K562 (cell line): ENCODE results near the gene SLC28A3. TPM values are rescaled to one million over a fixed set of nuclear protein-coding genes. Genes with fewer than 3 reads are reported as not detected.
A peak's percentile ranks its signal among the peaks of the same experiment; 100 is the strongest.

Experiments used
- ATAC-seq: fragments of 200-7000 bp; cut with Tn5 transposase; 3 replicates; pipeline ENCODE4 v1.9.1; 2020; ENCODE audit warnings: moderate library complexity
- BruUV-seq: library from RNA; stranded (reverse); fragments of 400-500 nt; replicated peaks from 2 replicates; lab custom pipeline; 2021; lab: Mats Ljungman, UMichigan
- CTCF ChIA-PET: fragments of 300-600 bp; formaldehyde crosslinking; extraction: SDS; loops from one replicate; lab custom pipeline; 2021; ENCODE audit warnings: low intra/inter-chr PET ratio; lab: Yijun Ruan, JAX
- POLR2A ChIA-PET: fragments of 300-600, 350-650 bp; sonication (Branson Sonifier 250); formaldehyde crosslinking; extraction: SDS; loops from one replicate; lab custom pipeline; 2021; ENCODE audit warnings: antibody characterized with exemption, inconsistent platforms; lab: Yijun Ruan, JAX
- DNase-seq, 4 experiments: peaks; one replicate each; pipeline versions ENCODE4 v3.0.0 to v3.0.0-alpha.2; 2011 to 2018; ENCODE audit warnings: low spot score in 3 of 4, mixed read lengths in 3 of 4; ENCODE audit errors: extremely low read depth in 1 of 4
- FAIRE-seq: peaks from 2 replicates; lab custom pipeline; 2011; peaks lifted over from hg19 to GRCh38; lab: Jason Lieb, UNC
- H2AFZ ChIP-seq: 2 replicates; pipeline ENCODE4 v1.6.0; 2011; ENCODE audit warnings: low read depth, low read length, control low read depth, inconsistent platforms
- H3K27ac ChIP-seq: fragments of 200-600 bp; 3 replicates; pipeline ENCODE4 v1.8.0; 2011; ENCODE audit warnings: low read depth, mild to moderate bottlenecking, control low read depth, inconsistent platforms, low read length, moderate library complexity, mixed read lengths; ENCODE audit errors: extremely low read depth
- H3K27me3 ChIP-seq, 2 experiments: fragments of 300-600 bp in 1 of 2; 2 replicates in 1 of 2; 3 replicates in 1 of 2; pipeline versions ENCODE4 v1.6.0 to v1.8.0; 2011; ENCODE audit warnings: inconsistent platforms in 2 of 2, low read length in 2 of 2, mild to moderate bottlenecking in 1 of 2, mixed read lengths in 1 of 2, moderate library complexity in 1 of 2; ENCODE audit not compliant: control insufficient read depth in 2 of 2, insufficient read depth in 2 of 2
- H3K36me3 ChIP-seq: fragments of 300-600 bp; 3 replicates; pipeline ENCODE4 v1.8.0; 2011; ENCODE audit warnings: mild to moderate bottlenecking, low read length, inconsistent platforms; ENCODE audit not compliant: control insufficient read depth, insufficient read depth
- H3K4me1 ChIP-seq, 2 experiments: fragments of 200-600 bp in 1 of 2; replicated peaks in 1 of 2; 2 replicates in 1 of 2; 3 replicates in 1 of 2; pipeline versions ENCODE4 v1.5.1 to v1.8.0; 2011; ENCODE audit warnings: inconsistent platforms in 2 of 2, low read length in 2 of 2, mild to moderate bottlenecking in 1 of 2, mixed read lengths in 1 of 2, moderate library complexity in 1 of 2; ENCODE audit not compliant: control insufficient read depth in 2 of 2, insufficient read depth in 2 of 2
- H3K4me2 ChIP-seq: 2 replicates; pipeline ENCODE4 v1.6.1; 2011; ENCODE audit warnings: low read length, control low read depth, inconsistent platforms, mixed read lengths; ENCODE audit not compliant: insufficient read depth
- H3K4me3 ChIP-seq: fragments of 200-600 bp; sonication (generic), shearing (Covaris generic); 2 replicates; pipeline ENCODE4 v1.5.1; 2016; ENCODE audit warnings: control low read depth, inconsistent platforms
- H3K79me2 ChIP-seq: fragments of 200-600 bp; 3 replicates; pipeline ENCODE4 v1.8.0; 2011; ENCODE audit warnings: low read length, inconsistent platforms; ENCODE audit not compliant: control insufficient read depth, insufficient read depth
- H3K9ac ChIP-seq, 2 experiments: 2 replicates each; pipeline versions ENCODE4 v1.6.0 to v1.6.1; 2011; ENCODE audit warnings: low read depth in 2 of 2, low read length in 2 of 2, control low read depth in 1 of 2, inconsistent platforms in 1 of 2, mild to moderate bottlenecking in 1 of 2, mixed read lengths in 1 of 2; ENCODE audit not compliant: insufficient read depth in 1 of 2
- H3K9me1 ChIP-seq: one replicate; pipeline ENCODE4 v1.6.0; 2011; ENCODE audit warnings: inconsistent platforms, mild to moderate bottlenecking, low read length, moderate library complexity; ENCODE audit not compliant: control insufficient read depth, insufficient read depth
- H3K9me3 ChIP-seq: replicated peaks from 2 replicates; pipeline ENCODE4 v1.5.1; 2011; ENCODE audit warnings: low read depth, low read length, inconsistent platforms; ENCODE audit not compliant: control insufficient read depth, insufficient read depth
- H4K20me1 ChIP-seq: replicated peaks from 2 replicates; pipeline ENCODE4 v1.6.1; 2011; ENCODE audit warnings: low read length, inconsistent platforms, mixed read lengths; ENCODE audit not compliant: control insufficient read depth, insufficient read depth
- CBFA2T2 ChIP-seq: fragments of 450-650 bp; conservative IDR thresholded peaks from 2 replicates; pipeline ENCODE4 v1.6.1; 2017; ENCODE audit warnings: mild to moderate bottlenecking
- CBFA2T3 ChIP-seq: fragments of 450-650 bp; IDR thresholded peaks from 2 replicates; pipeline ENCODE4 v1.6.1; 2017
- CHD2 ChIP-seq: IDR thresholded peaks from 2 replicates; pipeline ENCODE4 v1.6.1; 2011; ENCODE audit warnings: low read depth, low read length
- CXXC5 ChIP-seq: fragments of 250-450 bp; sonication (Bioruptor Pico); IDR thresholded peaks from 2 replicates; pipeline ENCODE4 v1.8.0; 2022; ENCODE audit warnings: inconsistent platforms, mild to moderate bottlenecking, moderate library complexity
- DPF2 ChIP-seq: fragments of 450-650 bp; IDR thresholded peaks from 2 replicates; pipeline ENCODE4 v1.6.1; 2016
- FOXA1 ChIP-seq: fragments of 450-650 bp; IDR thresholded peaks from 2 replicates; pipeline ENCODE4 v1.6.1; 2016; ENCODE audit warnings: mild to moderate bottlenecking, borderline replicate concordance
- FOXM1 ChIP-seq, 2 experiments: fragments of 450-650 bp in 1 of 2; sonication (generic) in 1 of 2; formaldehyde crosslinking in 1 of 2; IDR thresholded peaks; 2 replicates each; pipeline versions ENCODE4 v1.6.1 to v1.9.0; 2017 to 2022; ENCODE audit warnings: low read depth in 2 of 2, mild to moderate bottlenecking in 2 of 2, missing genetic modification reagents in 1 of 2, moderate library complexity in 1 of 2
- JUNB ChIP-seq: fragments of 450-650 bp; formaldehyde crosslinking; conservative IDR thresholded peaks from 2 replicates; pipeline ENCODE4 v1.4.0; 2020; ENCODE audit warnings: mild to moderate bottlenecking
- NCOR1 ChIP-seq: fragments of 450-650 bp; IDR thresholded peaks from 2 replicates; pipeline ENCODE4 v1.6.1; 2016; ENCODE audit warnings: mild to moderate bottlenecking, moderate library complexity
- NFXL1 ChIP-seq: fragments of 450-650 bp; formaldehyde crosslinking; IDR thresholded peaks from 2 replicates; pipeline ENCODE4 v1.4.0; 2021; ENCODE audit warnings: mild to moderate bottlenecking
- RFX1 ChIP-seq: fragments of 450-650 bp; IDR thresholded peaks from 2 replicates; pipeline ENCODE4 v1.6.1; 2016; ENCODE audit warnings: mild to moderate bottlenecking, moderate library complexity
- TAF7 ChIP-seq: fragments of 450-650 bp; IDR thresholded peaks from 2 replicates; pipeline ENCODE4 v1.6.1; 2016; ENCODE audit warnings: missing genetic modification characterization, missing compliant biosample characterization
- TEAD2 ChIP-seq: fragments of 450-650 bp; IDR thresholded peaks from 2 replicates; pipeline ENCODE4 v1.6.1; 2016; ENCODE audit warnings: missing genetic modification characterization, control low read depth, missing compliant biosample characterization
- TOE1 ChIP-seq, 2 experiments: fragments of 450-650 bp in 1 of 2; sonication (generic) in 1 of 2; formaldehyde crosslinking in 1 of 2; IDR thresholded peaks; 2 replicates each; pipeline versions ENCODE4 v1.7.1 to v1.8.0; 2016 to 2022; ENCODE audit warnings: borderline replicate concordance in 2 of 2, mild to moderate bottlenecking in 2 of 2, antibody characterized with exemption in 1 of 2, inconsistent platforms in 1 of 2, low read depth in 1 of 2, missing genetic modification reagents in 1 of 2, moderate library complexity in 1 of 2
- ZBTB17 ChIP-seq: fragments of 450-650 bp; formaldehyde crosslinking; IDR thresholded peaks from 2 replicates; pipeline ENCODE4 v1.4.0; 2020; ENCODE audit warnings: mild to moderate bottlenecking
- ZNF3 ChIP-seq: fragments of 250-450 bp; sonication (Bioruptor Pico); IDR thresholded peaks from 2 replicates; pipeline ENCODE4 v1.5.0; 2021; ENCODE audit warnings: mild to moderate bottlenecking, moderate library complexity
- ZNF57 ChIP-seq: fragments of 450-650 bp; formaldehyde crosslinking; IDR thresholded peaks from 2 replicates; pipeline ENCODE4 v1.4.0; 2020; ENCODE audit warnings: mild to moderate bottlenecking, moderate library complexity
- ZNF740 ChIP-seq, 3 experiments: fragments of 200-800 bp in 1 of 3; sonication (Bioruptor generic) in 1 of 3; sonication (generic) in 1 of 3; formaldehyde crosslinking in 1 of 3; IDR thresholded peaks; 2 replicates each; pipeline versions ENCODE4 v1.6.1 to v1.8.0; 2016 to 2022; ENCODE audit warnings: mild to moderate bottlenecking in 2 of 3, missing compliant biosample characterization in 2 of 3, missing genetic modification characterization in 2 of 3, missing genetic modification reagents in 1 of 3
- ZNF778 ChIP-seq: fragments of 450-650 bp; formaldehyde crosslinking; IDR thresholded peaks from 2 replicates; pipeline ENCODE4 v1.4.0; 2020; ENCODE audit warnings: mild to moderate bottlenecking, moderate library complexity
- ZSCAN29 ChIP-seq: fragments of 450-650 bp; IDR thresholded peaks from 2 replicates; pipeline ENCODE4 v1.6.1; 2017
- WGBS: fragments of 100-300 bp; shearing (Covaris generic); methylation state at CpG from one replicate; pipeline ENCODE4 v1.1.6; 2016; ENCODE audit warnings: low coverage, mixed read lengths; ENCODE audit not compliant: insufficient coverage; ENCODE audit errors: missing lambda C conversion rate; 5-methylcytosine and 5-hydroxymethylcytosine counted together
- in situ Hi-C: fragments of 300-500 bp; cut with MboI; formaldehyde crosslinking; loops from 4 replicates; pipeline ENCODE4 v1.15.0; 2018; ENCODE audit warnings: inconsistent platforms, mixed read lengths
- intact Hi-C: fragments of 100-400 bp; cut with micrococcal nuclease; formaldehyde crosslinking; loops from 2 replicates; pipeline ENCODE4 v1.14.2; 2022
- polyA plus RNA-seq, 8 experiments: library from polyadenylated mRNA; depleted of rRNA in 4 of 8; stranded (reverse) in 5 of 8; unstranded in 3 of 8; fragments of >200 nt; fragmentation: Nextera tagmentation in 2 of 8; fragmentation: Illumina TruSeq in 1 of 8; extraction: Ambion mirVana in 2 of 8; extraction: Trizol in 1 of 8; gene quantifications; 2 replicates each; pipeline versions ENCODE4 v1.2.1 to v1.2.3, GENCODE V29; 2011 to 2014; ENCODE audit warnings: inconsistent platforms in 1 of 8, missing spikeins in 1 of 8
- total RNA-seq, 7 experiments: library from RNA; depleted of rRNA in 6 of 7; stranded (reverse); fragments of >200 nt in 6 of 7; fragmentation: Illumina TruSeq in 2 of 7; extraction: Trizol in 2 of 7; gene quantifications; 2 replicates each; pipeline versions ENCODE4 v1.2.1 to v1.2.3, GENCODE V29; 2011 to 2021; ENCODE audit warnings: low replicate concordance in 1 of 7
- TF ChIP-seq, protein P1 (sequence below): fragments of 200-800 bp; sonication (Bioruptor generic); IDR thresholded peaks from 2 replicates; pipeline ENCODE4 v1.6.1; 2017; ENCODE audit warnings: missing genetic modification characterization, missing compliant biosample characterization

The SLC28A3 gene
- total and polyA plus RNA-seq, 9 of the 15 experiments (the other 6 are each of a cell fraction or from before 2014, with no cell fraction given) = not detected

- no peak overlapping the region for H3K4me2 ChIP-seq
- H3K27ac ChIP-seq = no peak overlapping the region
- BruUV-seq = no TSS peak
- H2AFZ ChIP-seq = no peak overlapping the region
- POLR2A ChIA-PET = no interaction called here
- peak in 2 of 4 experiments; percentile 35 to 50 for DNase-seq
- no peaks in the 10 kb centered on the region for H3K79me2 ChIP-seq
- peak; percentile 49 for FAIRE-seq
- in situ Hi-C loops = no loop called here
- 4% methylated on average over 6 of the region's 6 CpGs for WGBS
- CTCF ChIA-PET = no interaction called here
- H3K9me1 ChIP-seq = no peaks in the 10 kb centered on the region
- H3K9me3 ChIP-seq = no peaks in the 10 kb centered on the region
- intact Hi-C loops = no loop called here
- H4K20me1 ChIP-seq = no peaks in the 10 kb centered on the region
- peak; percentile 89 for ATAC-seq
- peaks cover 0 to 4% of the 10 kb centered on the region in 2 experiments; a peak in 3 of 5 replicates for H3K27me3 ChIP-seq
- H3K36me3 ChIP-seq = no peaks in the 10 kb centered on the region
- no peak overlapping the region for H3K4me3 ChIP-seq
- H3K4me1 ChIP-seq = peaks cover 0 to 2% of the 10 kb centered on the region in 2 experiments; a peak in 2 of 5 replicates
- H3K9ac ChIP-seq = no peak overlapping the region
- peak; percentile 35; the same call in 1 of the 2 replicates for TF ChIP-seq ZBTB17
- TF ChIP-seq FOXA1 = no peak
- peak; percentile 94 for TF ChIP-seq CBFA2T3
- TF ChIP-seq ZNF740 (CRISPR knock-in tag; IDR thresholded peaks at IDR 0.05) = no peak
- no peak for TF ChIP-seq ZNF740 (tag; IDR thresholded peaks at IDR 0.05)
- TF ChIP-seq ZSCAN29 = no peak
- TF ChIP-seq ZNF57 (CRISPR knock-in tag) = no peak
- no peak for TF ChIP-seq TOE1 (IDR thresholded peaks at IDR 0.05; ENCODE audit: borderline replicate concordance)
- TF ChIP-seq TOE1 (CRISPR knock-in tag; IDR thresholded peaks at IDR 0.05; ENCODE audit: borderline replicate concordance, low read depth) = no peak
- peak; percentile 92 for TF ChIP-seq CBFA2T2
- peak; percentile 84 for TF ChIP-seq DPF2
- TF ChIP-seq, protein P1, sequence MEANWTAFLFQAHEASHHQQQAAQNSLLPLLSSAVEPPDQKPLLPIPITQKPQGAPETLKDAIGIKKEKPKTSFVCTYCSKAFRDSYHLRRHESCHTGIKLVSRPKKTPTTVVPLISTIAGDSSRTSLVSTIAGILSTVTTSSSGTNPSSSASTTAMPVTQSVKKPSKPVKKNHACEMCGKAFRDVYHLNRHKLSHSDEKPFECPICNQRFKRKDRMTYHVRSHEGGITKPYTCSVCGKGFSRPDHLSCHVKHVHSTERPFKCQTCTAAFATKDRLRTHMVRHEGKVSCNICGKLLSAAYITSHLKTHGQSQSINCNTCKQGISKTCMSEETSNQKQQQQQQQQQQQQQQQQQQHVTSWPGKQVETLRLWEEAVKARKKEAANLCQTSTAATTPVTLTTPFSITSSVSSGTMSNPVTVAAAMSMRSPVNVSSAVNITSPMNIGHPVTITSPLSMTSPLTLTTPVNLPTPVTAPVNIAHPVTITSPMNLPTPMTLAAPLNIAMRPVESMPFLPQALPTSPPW (CRISPR knock-in tag) = peak; percentile 54; the same call in 1 of the 2 replicates
- TF ChIP-seq JUNB (CRISPR knock-in tag) = no peak
- no peak for TF ChIP-seq CXXC5 (CRISPR knock-in tag)
- no peak for TF ChIP-seq ZNF778
- TF ChIP-seq TAF7 (tag) = no peak
- TF ChIP-seq NCOR1 = peak; percentile 89
- no peak for TF ChIP-seq ZNF3 (CRISPR knock-in tag)
- no peak for TF ChIP-seq CHD2
- no peak for TF ChIP-seq RFX1
- peak; percentile 92 for TF ChIP-seq FOXM1 (IDR thresholded peaks at IDR 0.05; ENCODE audit: low read depth)
- TF ChIP-seq FOXM1 (CRISPR knock-in tag; IDR thresholded peaks at IDR 0.05; ENCODE audit: low read depth) = no peak
- TF ChIP-seq TEAD2 (tag) = no peak
- no peak for TF ChIP-seq NFXL1 (CRISPR knock-in tag)
These were observed 2.6 kb upstream of the SLC28A3 start for GRCh38 chr9:84343111-84343521.
